Measurements from ENCODE around the gene CRNKL1.

CRNKL1 gene

DNA sequence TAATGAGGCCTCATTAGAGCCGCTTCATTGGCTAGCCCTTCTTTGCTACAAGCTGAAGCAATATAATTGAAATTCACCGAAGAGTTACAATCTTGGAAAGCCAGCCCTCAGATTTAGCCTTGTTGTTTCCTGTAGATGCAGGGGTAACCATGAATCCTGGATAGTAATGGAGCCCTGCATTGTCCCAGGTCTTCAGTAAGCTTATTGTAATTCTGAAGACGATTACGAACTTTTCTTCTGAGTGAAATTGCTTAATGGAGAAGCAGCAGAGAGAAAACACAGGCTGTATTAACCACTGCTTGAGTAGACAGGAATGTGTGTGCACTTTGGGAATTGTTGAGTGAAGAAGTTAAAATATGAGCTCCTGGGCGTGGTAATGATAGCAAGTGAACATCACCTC lies 61.4 kb downstream of the CRNKL1 start:
- H2BK5ac ChIP-seq (ENCODE audit: low read depth, low read length, poor library complexity): peak overlapping the region; percentile 43
- H3K4ac ChIP-seq (ENCODE audit: low read depth, low read length): no peak overlapping the region
- no peak overlapping the region for H2AFZ ChIP-seq (ENCODE audit: insufficient read depth, low read length, poor library complexity)
- peaks cover 20 to 36% of the 10 kb centered on the region in 2 experiments for H3K4me1 ChIP-seq (ENCODE audit: control insufficient read depth in 1 of 2, insufficient read depth in 2 of 2, low read length in 2 of 2)
- H4K91ac ChIP-seq (ENCODE audit: low read depth, low read length): peak overlapping the region; percentile 65
- H3K79me1 ChIP-seq (ENCODE audit: low read length): peaks cover 37% of the 10 kb centered on the region
- no peaks in the 10 kb centered on the region for H3K9me3 ChIP-seq (ENCODE audit: insufficient read depth, low read depth, low read length)
- DNase-seq: peak in 1 of 2 donors; percentile 61
- peak overlapping the region; percentile 91 for H3K27ac ChIP-seq (ENCODE audit: low read depth, low read length)
- H3K27me3 ChIP-seq (ENCODE audit: insufficient read depth, low read length): no peaks in the 10 kb centered on the region
- H2BK120ac ChIP-seq (ENCODE audit: insufficient read depth, low read length, poor library complexity): peak overlapping the region; percentile 70
- H2BK12ac ChIP-seq (ENCODE audit: low read length): peak overlapping the region; percentile 69
- no peak overlapping the region for H2AK5ac ChIP-seq (ENCODE audit: low read length)
- H3K14ac ChIP-seq (ENCODE audit: low read length): peak overlapping the region; percentile 44
- H4K12ac ChIP-seq (ENCODE audit: low read depth, low read length): no peak overlapping the region
- peak overlapping the region; percentile 23 for H4K8ac ChIP-seq (ENCODE audit: low read depth, low read length)
- no peak overlapping the region for H3K23ac ChIP-seq (ENCODE audit: low read length)
- no peak overlapping the region for H3K9ac ChIP-seq (ENCODE audit: low read length)
- no CpG with 5 or more reads among the region's 5 CpGs for WGBS (ENCODE audit: extremely low coverage, insufficient coverage, insufficient read length)
- H3K4me3 ChIP-seq (ENCODE audit: low read depth, low read length): no peak overlapping the region
- no peak overlapping the region for H3K18ac ChIP-seq (ENCODE audit: low read length)
- H3K4me2 ChIP-seq (ENCODE audit: low read length): no peak overlapping the region
- peaks cover 2% of the 10 kb centered on the region in 2 experiments for H3K36me3 ChIP-seq (ENCODE audit: control insufficient read depth in 1 of 2, insufficient read depth in 2 of 2, low read length in 2 of 2)
- peaks cover 3% of the 10 kb centered on the region for H3K79me2 ChIP-seq (ENCODE audit: control insufficient read depth, insufficient read depth, low read length, poor library complexity)

DNA sequence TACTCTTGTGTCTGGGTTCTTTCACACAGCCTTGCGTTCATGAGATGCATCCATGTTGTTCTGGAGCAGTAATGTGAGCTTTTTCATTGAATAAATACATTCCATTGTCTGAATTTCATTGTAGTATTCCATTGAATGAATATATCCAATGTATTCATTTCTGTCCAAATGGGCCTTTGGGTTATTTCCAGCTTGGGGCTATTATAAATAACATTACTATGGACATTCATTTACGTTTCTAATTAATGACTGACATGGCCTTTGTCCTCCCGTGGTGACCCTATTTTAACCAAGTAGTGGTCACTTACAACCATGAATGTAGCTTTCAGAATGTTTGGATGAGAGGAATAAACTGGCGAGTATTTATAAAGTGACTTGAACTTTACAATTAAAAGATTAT lies 65.2 kb downstream of the CRNKL1 start:
- Histone ChIP-seq H3K4me2 (ENCODE audit: low read length) (no peak overlapping the region), H4K12ac (ENCODE audit: low read depth, low read length) (no peak overlapping the region), H3K14ac (ENCODE audit: low read length) (peak overlapping the region; percentile 80), H3K36me3 (ENCODE audit: control insufficient read depth in 1 of 2, insufficient read depth in 2 of 2, low read length in 2 of 2) (peaks cover 0 to 7% of the 10 kb centered on the region in 2 experiments), H3K4ac (ENCODE audit: low read depth, low read length) (peak overlapping the region; percentile 31), H2AFZ (ENCODE audit: insufficient read depth, low read length, poor library complexity) (no peak overlapping the region), H4K8ac (ENCODE audit: low read depth, low read length) (no peak overlapping the region), H2BK5ac (ENCODE audit: low read depth, low read length, poor library complexity) (no peak overlapping the region), H3K4me3 (ENCODE audit: low read depth, low read length) (no peak overlapping the region), H3K23ac (ENCODE audit: low read length) (peak overlapping the region; percentile 2), H3K27me3 (ENCODE audit: insufficient read depth, low read length) (no peaks in the 10 kb centered on the region), H3K18ac (ENCODE audit: low read length) (peak overlapping the region; percentile 86), H2BK12ac (ENCODE audit: low read length) (peak overlapping the region; percentile 90), H3K9me3 (ENCODE audit: insufficient read depth, low read depth, low read length) (no peaks in the 10 kb centered on the region), H3K27ac (ENCODE audit: low read depth, low read length) (no peak overlapping the region), H3K79me2 (ENCODE audit: control insufficient read depth, insufficient read depth, low read length, poor library complexity) (peaks cover 1% of the 10 kb centered on the region), H3K79me1 (ENCODE audit: low read length) (peaks cover 20% of the 10 kb centered on the region), H3K4me1 (ENCODE audit: control insufficient read depth in 1 of 2, insufficient read depth in 2 of 2, low read length in 2 of 2) (peaks cover 7 to 19% of the 10 kb centered on the region in 2 experiments), H2AK5ac (ENCODE audit: low read length) (peak overlapping the region; percentile 79), H3K9ac (ENCODE audit: low read length) (peak overlapping the region; percentile 36), H4K91ac (ENCODE audit: low read depth, low read length) (peak overlapping the region; percentile 35), H2BK120ac (ENCODE audit: insufficient read depth, low read length, poor library complexity) (peak overlapping the region; percentile 91)
- DNase-seq: no peak
- WGBS (ENCODE audit: extremely low coverage, insufficient coverage, insufficient read length): no CpG with 5 or more reads among the region's 4 CpGs

DNA sequence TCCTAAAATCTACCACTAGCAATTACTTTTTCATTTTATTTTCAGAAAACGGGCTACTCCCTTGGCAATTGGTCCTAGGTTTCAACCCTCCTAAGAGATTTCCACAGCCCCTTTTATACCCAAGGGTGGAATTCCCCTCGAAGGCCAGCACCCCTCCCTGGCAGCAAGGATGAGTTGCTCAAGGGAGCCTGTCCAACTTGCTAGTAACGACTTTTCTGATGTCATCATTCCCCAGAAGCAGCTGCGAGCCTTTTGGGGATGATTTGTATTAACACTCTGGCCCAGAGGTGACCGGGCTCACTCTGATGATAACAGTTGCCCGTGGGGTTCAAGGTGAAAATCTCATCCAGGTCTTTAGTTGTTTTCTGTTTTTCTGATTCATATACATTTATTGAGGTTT lies 65.8 kb downstream of the CRNKL1 start:
- no peak overlapping the region for H3K27ac ChIP-seq (ENCODE audit: low read depth, low read length)
- H3K18ac ChIP-seq (ENCODE audit: low read length): no peak overlapping the region
- no peak overlapping the region for H2BK5ac ChIP-seq (ENCODE audit: low read depth, low read length, poor library complexity)
- no peaks in the 10 kb centered on the region for H3K79me2 ChIP-seq (ENCODE audit: control insufficient read depth, insufficient read depth, low read length, poor library complexity)
- no peak overlapping the region for H2BK12ac ChIP-seq (ENCODE audit: low read length)
- H4K8ac ChIP-seq (ENCODE audit: low read depth, low read length): peak overlapping the region; percentile 47
- peaks cover 0 to 7% of the 10 kb centered on the region in 2 experiments for H3K36me3 ChIP-seq (ENCODE audit: control insufficient read depth in 1 of 2, insufficient read depth in 2 of 2, low read length in 2 of 2)
- no peak overlapping the region for H3K4ac ChIP-seq (ENCODE audit: low read depth, low read length)
- H3K27me3 ChIP-seq (ENCODE audit: insufficient read depth, low read length): no peaks in the 10 kb centered on the region
- H3K79me1 ChIP-seq (ENCODE audit: low read length): peaks cover 19% of the 10 kb centered on the region
- no peak overlapping the region for H2AFZ ChIP-seq (ENCODE audit: insufficient read depth, low read length, poor library complexity)
- H4K91ac ChIP-seq (ENCODE audit: low read depth, low read length): no peak overlapping the region
- H4K12ac ChIP-seq (ENCODE audit: low read depth, low read length): no peak overlapping the region
- no peaks in the 10 kb centered on the region for H3K9me3 ChIP-seq (ENCODE audit: insufficient read depth, low read depth, low read length)
- H3K23ac ChIP-seq (ENCODE audit: low read length): no peak overlapping the region
- no peak overlapping the region for H2BK120ac ChIP-seq (ENCODE audit: insufficient read depth, low read length, poor library complexity)
- H3K4me3 ChIP-seq (ENCODE audit: low read depth, low read length): no peak overlapping the region
- peak in 1 of 2 donors; percentile 27 for DNase-seq
- no peak overlapping the region for H3K14ac ChIP-seq (ENCODE audit: low read length)
- H2AK5ac ChIP-seq (ENCODE audit: low read length): no peak overlapping the region
- no peak overlapping the region for H3K4me2 ChIP-seq (ENCODE audit: low read length)
- peaks cover 7 to 16% of the 10 kb centered on the region in 2 experiments for H3K4me1 ChIP-seq (ENCODE audit: control insufficient read depth in 1 of 2, insufficient read depth in 2 of 2, low read length in 2 of 2)
- no peak overlapping the region for H3K9ac ChIP-seq (ENCODE audit: low read length)
- no CpG with 5 or more reads among the region's 6 CpGs for WGBS (ENCODE audit: extremely low coverage, insufficient coverage, insufficient read length)
